ENCODE measurements around the gene SPP1.

SPP1 gene

GRCh38 chr4:88008122-88008742, 32.7 kb downstream of the SPP1 start:
- peak overlapping the region; percentile 68 for H3K4me3 ChIP-seq (ENCODE audit: low read depth, low read length)
- H3K27me3 ChIP-seq (ENCODE audit: control insufficient read depth, insufficient read depth, low read length) = peaks cover 22% of the 10 kb centered on the region
- peak overlapping the region; percentile 80 for H3K9ac ChIP-seq (ENCODE audit: low read depth, low read length)
- no peaks in the 10 kb centered on the region for H3K36me3 ChIP-seq (ENCODE audit: control insufficient read depth, insufficient read depth, low read length)
- H3K27ac ChIP-seq (ENCODE audit: low read depth, low read length) = peak overlapping the region; percentile 39
- H3K4me1 ChIP-seq (ENCODE audit: control insufficient read depth, insufficient read depth, low read length) = peaks cover 49% of the 10 kb centered on the region
- H3K9me3 ChIP-seq (ENCODE audit: control insufficient read depth, insufficient read depth, low read length) = no peaks in the 10 kb centered on the region

- peak overlapping the region; percentile 68 for H3K4me3 ChIP-seq (ENCODE audit: low read depth, low read length)
- no peak overlapping the region for H3K27ac ChIP-seq (ENCODE audit: low read depth, low read length)
- H3K27me3 ChIP-seq (ENCODE audit: control insufficient read depth, insufficient read depth, low read length) = peaks cover 22% of the 10 kb centered on the region
- peaks cover 51% of the 10 kb centered on the region for H3K4me1 ChIP-seq (ENCODE audit: control insufficient read depth, insufficient read depth, low read length)
- no peaks in the 10 kb centered on the region for H3K36me3 ChIP-seq (ENCODE audit: control insufficient read depth, insufficient read depth, low read length)
- peak overlapping the region; percentile 80; the same call in 1 of the 2 replicates for H3K9ac ChIP-seq (ENCODE audit: low read depth, low read length)
- no peaks in the 10 kb centered on the region for H3K9me3 ChIP-seq (ENCODE audit: control insufficient read depth, insufficient read depth, low read length)
Measured at GRCh38 chr4:88008743-88009171, 33.2 kb downstream of the SPP1 start.

GRCh38 chr4:88009871-88010270, 34.4 kb downstream of the SPP1 start:
- Histone ChIP-seq H3K27me3 (ENCODE audit: control insufficient read depth, insufficient read depth, low read length) (peaks cover 22% of the 10 kb centered on the region), H3K4me3 (ENCODE audit: low read depth, low read length) (peak overlapping the region; percentile 68; the same call in 1 of the 2 replicates), H3K9me3 (ENCODE audit: control insufficient read depth, insufficient read depth, low read length) (no peaks in the 10 kb centered on the region), H3K4me1 (ENCODE audit: control insufficient read depth, insufficient read depth, low read length) (peaks cover 51% of the 10 kb centered on the region), H3K36me3 (ENCODE audit: control insufficient read depth, insufficient read depth, low read length) (no peaks in the 10 kb centered on the region), H3K27ac (ENCODE audit: low read depth, low read length) (no peak overlapping the region), H3K9ac (ENCODE audit: low read depth, low read length) (no peak overlapping the region)

GRCh38 chr4:88010966-88011365, 35.5 kb downstream of the SPP1 start:
- Histone ChIP-seq H3K4me3 (ENCODE audit: low read depth, low read length) (no peak overlapping the region), H3K9ac (ENCODE audit: low read depth, low read length) (no peak overlapping the region)

GRCh38 chr4:88012647-88013046, 37.1 kb downstream of the SPP1 start:
- no peaks in the 10 kb centered on the region for H3K27me3 ChIP-seq (ENCODE audit: control insufficient read depth, insufficient read depth, low read length)
- no peak overlapping the region for H3K27ac ChIP-seq (ENCODE audit: low read depth, low read length)
- H3K4me3 ChIP-seq (ENCODE audit: low read depth, low read length) = no peak overlapping the region
- no peaks in the 10 kb centered on the region for H3K9me3 ChIP-seq (ENCODE audit: control insufficient read depth, insufficient read depth, low read length)
- peaks cover 43% of the 10 kb centered on the region for H3K4me1 ChIP-seq (ENCODE audit: control insufficient read depth, insufficient read depth, low read length)
- H3K9ac ChIP-seq (ENCODE audit: low read depth, low read length) = no peak overlapping the region
- H3K36me3 ChIP-seq (ENCODE audit: control insufficient read depth, insufficient read depth, low read length) = no peaks in the 10 kb centered on the region

More at GRCh38 chr4:88010966-88011365, 35.5 kb downstream of the SPP1 start:
- H3K27me3 ChIP-seq (ENCODE audit: control insufficient read depth, insufficient read depth, low read length) = peaks cover 12% of the 10 kb centered on the region
- no peaks in the 10 kb centered on the region for H3K36me3 ChIP-seq (ENCODE audit: control insufficient read depth, insufficient read depth, low read length)
- H3K27ac ChIP-seq (ENCODE audit: low read depth, low read length) = no peak overlapping the region
- H3K4me1 ChIP-seq (ENCODE audit: control insufficient read depth, insufficient read depth, low read length) = peaks cover 51% of the 10 kb centered on the region
- no peaks in the 10 kb centered on the region for H3K9me3 ChIP-seq (ENCODE audit: control insufficient read depth, insufficient read depth, low read length)

- no peak overlapping the region for H3K9ac ChIP-seq (ENCODE audit: low read depth, low read length)
- H3K27ac ChIP-seq (ENCODE audit: low read depth, low read length) = no peak overlapping the region
- no peak overlapping the region for H3K4me3 ChIP-seq (ENCODE audit: low read depth, low read length)
- H3K27me3 ChIP-seq (ENCODE audit: control insufficient read depth, insufficient read depth, low read length) = no peaks in the 10 kb centered on the region
- H3K4me1 ChIP-seq (ENCODE audit: control insufficient read depth, insufficient read depth, low read length) = peaks cover 33% of the 10 kb centered on the region
- H3K9me3 ChIP-seq (ENCODE audit: control insufficient read depth, insufficient read depth, low read length) = no peaks in the 10 kb centered on the region
- H3K36me3 ChIP-seq (ENCODE audit: control insufficient read depth, insufficient read depth, low read length) = peaks cover 2% of the 10 kb centered on the region; the same call in 1 of the 2 replicates
Measured at GRCh38 chr4:88014386-88014905, 38.9 kb downstream of the SPP1 start.

GRCh38 chr4:88015659-88016295, 40.3 kb downstream of the SPP1 start:
- Histone ChIP-seq H3K27me3 (ENCODE audit: control insufficient read depth, insufficient read depth, low read length) (no peaks in the 10 kb centered on the region), H3K27ac (ENCODE audit: low read depth, low read length) (no peak overlapping the region), H3K9me3 (ENCODE audit: control insufficient read depth, insufficient read depth, low read length) (no peaks in the 10 kb centered on the region), H3K36me3 (ENCODE audit: control insufficient read depth, insufficient read depth, low read length) (peaks cover 15% of the 10 kb centered on the region), H3K4me3 (ENCODE audit: low read depth, low read length) (no peak overlapping the region), H3K4me1 (ENCODE audit: control insufficient read depth, insufficient read depth, low read length) (peaks cover 22% of the 10 kb centered on the region; the same call in 1 of the 2 replicates), H3K9ac (ENCODE audit: low read depth, low read length) (no peak overlapping the region)

- Histone ChIP-seq H3K4me3 (ENCODE audit: low read depth, low read length) (no peak overlapping the region), H3K4me1 (ENCODE audit: control insufficient read depth, insufficient read depth, low read length) (0 out of 2 replicates have a peak, but pooled peaks cover 7% of the 10 kb centered on the region), H3K36me3 (ENCODE audit: control insufficient read depth, insufficient read depth, low read length) (peaks cover 34% of the 10 kb centered on the region), H3K27me3 (ENCODE audit: control insufficient read depth, insufficient read depth, low read length) (no peaks in the 10 kb centered on the region), H3K27ac (ENCODE audit: low read depth, low read length) (no peak overlapping the region), H3K9ac (ENCODE audit: low read depth, low read length) (no peak overlapping the region), H3K9me3 (ENCODE audit: control insufficient read depth, insufficient read depth, low read length) (no peaks in the 10 kb centered on the region)
Measured at GRCh38 chr4:88017516-88018297, 42.2 kb downstream of the SPP1 start.

DNA sequence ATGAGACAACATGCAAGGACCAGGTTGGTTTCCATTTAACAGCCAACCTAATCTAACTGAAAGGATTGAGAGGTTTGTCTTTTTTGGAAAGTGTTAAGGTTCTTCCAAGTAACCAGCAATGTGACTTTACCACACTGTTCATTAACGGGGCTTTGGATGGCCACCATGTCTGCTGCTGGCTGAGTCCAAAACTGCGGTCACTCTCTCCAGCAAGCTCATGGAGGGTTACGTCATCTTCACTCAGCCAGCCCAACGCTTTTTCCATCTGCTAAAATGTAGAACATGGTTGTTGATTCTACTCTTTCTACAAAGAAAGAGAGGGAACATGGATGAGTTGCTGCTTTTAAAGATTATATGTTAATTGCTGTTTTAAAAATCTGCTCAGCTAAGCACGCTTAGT, 43.0 kb downstream of the SPP1 start:
- no peak overlapping the region for H3K4me3 ChIP-seq (ENCODE audit: low read depth, low read length)
- no peak overlapping the region for H3K27ac ChIP-seq (ENCODE audit: low read depth, low read length)
- H3K9me3 ChIP-seq (ENCODE audit: control insufficient read depth, insufficient read depth, low read length) = no peaks in the 10 kb centered on the region
- no peaks in the 10 kb centered on the region for H3K27me3 ChIP-seq (ENCODE audit: control insufficient read depth, insufficient read depth, low read length)
- H3K9ac ChIP-seq (ENCODE audit: low read depth, low read length) = no peak overlapping the region
- H3K4me1 ChIP-seq (ENCODE audit: control insufficient read depth, insufficient read depth, low read length) = no peaks in the 10 kb centered on the region
- H3K36me3 ChIP-seq (ENCODE audit: control insufficient read depth, insufficient read depth, low read length) = peaks cover 40% of the 10 kb centered on the region

DNA sequence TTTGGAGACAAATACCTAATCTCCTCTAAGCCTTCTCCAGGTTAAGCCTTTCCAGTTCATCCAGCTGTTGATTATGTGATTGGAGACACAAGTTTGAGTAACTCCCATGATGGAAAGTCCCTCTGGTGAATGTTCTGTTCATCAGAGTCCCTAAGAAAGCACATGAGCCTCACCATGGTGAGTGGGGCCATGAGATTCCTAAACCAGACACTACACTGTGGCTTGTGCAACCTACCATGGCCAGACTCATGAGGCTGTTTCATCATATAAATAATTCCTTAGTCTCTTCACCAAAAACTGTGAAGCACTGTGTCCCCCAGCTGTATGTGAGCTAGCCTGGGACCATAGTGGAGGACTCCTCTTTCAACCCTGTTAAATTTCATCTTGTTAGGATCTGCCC, 46.3 kb downstream of the SPP1 start:
- H3K4me3 ChIP-seq (ENCODE audit: low read depth, low read length) = no peak overlapping the region
- H3K27ac ChIP-seq (ENCODE audit: low read depth, low read length) = no peak overlapping the region
- H3K36me3 ChIP-seq (ENCODE audit: control insufficient read depth, insufficient read depth, low read length) = peaks cover 54% of the 10 kb centered on the region
- peaks cover 13% of the 10 kb centered on the region for H3K9me3 ChIP-seq (ENCODE audit: control insufficient read depth, insufficient read depth, low read length)
- H3K27me3 ChIP-seq (ENCODE audit: control insufficient read depth, insufficient read depth, low read length) = no peaks in the 10 kb centered on the region
- no peak overlapping the region for H3K9ac ChIP-seq (ENCODE audit: low read depth, low read length)
- no peaks in the 10 kb centered on the region for H3K4me1 ChIP-seq (ENCODE audit: control insufficient read depth, insufficient read depth, low read length)

Measured in HUES48 (cell line).